ENCODE data around the gene RCL1. TPM values are rescaled to one million over a fixed set of nuclear protein-coding genes. Genes with fewer than 3 reads are reported as not detected.

The RCL1 gene
- total RNA-seq, 1 experiment from 2014 or later, result 31.2 TPM

DNA sequence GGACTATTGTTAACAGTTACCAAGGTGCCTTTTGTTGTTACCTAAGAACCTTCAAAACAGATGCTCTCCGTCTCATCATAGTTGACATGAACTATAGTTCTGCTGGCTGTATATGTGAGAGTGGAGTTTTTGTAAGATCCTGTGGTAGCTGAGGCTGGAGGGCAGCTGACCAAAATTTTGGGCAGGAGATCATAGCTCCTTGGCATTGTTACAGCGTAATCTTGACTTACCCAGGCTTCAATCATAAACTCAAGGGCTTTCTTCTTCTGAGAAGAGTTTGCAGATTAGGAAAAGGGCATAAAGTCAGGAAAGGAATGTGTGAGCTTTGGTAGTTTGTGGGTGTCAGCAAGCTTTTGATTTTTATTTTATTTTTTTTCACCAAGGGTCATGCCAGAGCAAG is 34.5 kb downstream of the RCL1 start:
- no TSS peak for BruUV-seq (replicated peaks)
- intact Hi-C loops (cut with micrococcal nuclease; ENCODE audit: unreplicated experiment), result no loop called here
- no peaks in the 10 kb centered on the region for H3K9me3 ChIP-seq (ENCODE audit: low read depth, low read length, poor library complexity, severe bottlenecking)
- peak overlapping the region; percentile 9 for H3K27ac ChIP-seq (ENCODE audit: low read depth, low read length, poor library complexity, severe bottlenecking)
- TF ChIP-seq CTCF (conservative IDR thresholded peaks at IDR 0.05; ENCODE audit: low read depth, low read length) (no peak), EZH2 (IDR thresholded peaks at IDR 0.05; ENCODE audit: borderline replicate concordance, low read depth, low read length, poor library complexity, severe bottlenecking) (no peak)
- H3K27me3 ChIP-seq (replicated peaks; ENCODE audit: insufficient read depth, low read depth, low read length, poor library complexity), result no peaks in the 10 kb centered on the region
- H3K4me1 ChIP-seq (ENCODE audit: insufficient read depth, low read length, poor library complexity, severe bottlenecking), result peaks cover 12% of the 10 kb centered on the region
- DNase-seq (ENCODE audit: low spot score), result no peak
- H3K4me3 ChIP-seq (ENCODE audit: low read depth, low read length, poor library complexity, severe bottlenecking), result no peak overlapping the region
- POLR2A ChIA-PET (ENCODE audit: low non-redundant PET), result no interaction called here
- CTCF ChIA-PET, result no interaction called here
- no peaks in the 10 kb centered on the region for H3K36me3 ChIP-seq (ENCODE audit: insufficient read depth, low read length, poor library complexity, severe bottlenecking)

- Histone ChIP-seq H3K4me3 (ENCODE audit: low read depth, low read length, poor library complexity, severe bottlenecking) (no peak overlapping the region), H3K36me3 (ENCODE audit: insufficient read depth, low read length, poor library complexity, severe bottlenecking) (no peaks in the 10 kb centered on the region), H3K9me3 (ENCODE audit: low read depth, low read length, poor library complexity, severe bottlenecking) (no peaks in the 10 kb centered on the region), H3K27ac (ENCODE audit: low read depth, low read length, poor library complexity, severe bottlenecking) (no peak overlapping the region), H3K4me1 (ENCODE audit: insufficient read depth, low read length, poor library complexity, severe bottlenecking) (peaks cover 12% of the 10 kb centered on the region), H3K27me3 (replicated peaks; ENCODE audit: insufficient read depth, low read depth, low read length, poor library complexity) (no peaks in the 10 kb centered on the region)
- TF ChIP-seq CTCF (conservative IDR thresholded peaks at IDR 0.05; ENCODE audit: low read depth, low read length) (no peak), EZH2 (IDR thresholded peaks at IDR 0.05; ENCODE audit: borderline replicate concordance, low read depth, low read length, poor library complexity, severe bottlenecking) (no peak)
- CTCF ChIA-PET, result no interaction called here
- intact Hi-C loops (cut with micrococcal nuclease; ENCODE audit: unreplicated experiment), result no loop called here
- POLR2A ChIA-PET (ENCODE audit: low non-redundant PET), result no interaction called here
- DNase-seq (ENCODE audit: low spot score), result peak; percentile 33
- no TSS peak for BruUV-seq (replicated peaks)
These were observed 36.0 kb downstream of the RCL1 start for GRCh38 chr9:4828761-4829160.

- POLR2A ChIA-PET (ENCODE audit: low non-redundant PET), result no interaction called here
- H3K27ac ChIP-seq (ENCODE audit: low read depth, low read length, poor library complexity, severe bottlenecking), result no peak overlapping the region
- no TSS peak for BruUV-seq (replicated peaks)
These were observed 37.2 kb downstream of the RCL1 start for GRCh38 chr9:4829969-4830368.

More at GRCh38 chr9:4829969-4830368, 37.2 kb downstream of the RCL1 start:
- Histone ChIP-seq H3K27me3 (replicated peaks; ENCODE audit: insufficient read depth, low read depth, low read length, poor library complexity) (no peaks in the 10 kb centered on the region), H3K9me3 (ENCODE audit: low read depth, low read length, poor library complexity, severe bottlenecking) (no peaks in the 10 kb centered on the region), H3K4me3 (ENCODE audit: low read depth, low read length, poor library complexity, severe bottlenecking) (no peak overlapping the region), H3K36me3 (ENCODE audit: insufficient read depth, low read length, poor library complexity, severe bottlenecking) (no peaks in the 10 kb centered on the region), H3K4me1 (ENCODE audit: insufficient read depth, low read length, poor library complexity, severe bottlenecking) (peaks cover 12% of the 10 kb centered on the region)
- no peak for TF ChIP-seq EZH2 (IDR thresholded peaks at IDR 0.05; ENCODE audit: borderline replicate concordance, low read depth, low read length, poor library complexity, severe bottlenecking)
- TF ChIP-seq CTCF (conservative IDR thresholded peaks at IDR 0.05; ENCODE audit: low read depth, low read length), result no peak
- intact Hi-C loops (cut with micrococcal nuclease; ENCODE audit: unreplicated experiment), result no loop called here
- DNase-seq (ENCODE audit: low spot score), result no peak
- CTCF ChIA-PET, result no interaction called here

Data from A673 (cell line).